Lung (tissue), 12 donors: Measurements from ENCODE around the gene SYT13. TPM values are rescaled to one million over a fixed set of nuclear protein-coding genes. Genes with fewer than 3 reads are reported as not detected.

ENCODE experiments used
- ATAC-seq: fragments of 200-7000 bp; cut with Tn5 transposase; one replicate; pipeline ENCODE4 v1.9.1; 2020; ENCODE audit warnings: moderate number of reproducible peaks; ENCODE audit not compliant: insufficient read depth, low FRiP score
- DNase-seq, 3 donors: peaks; one replicate each; pipeline ENCODE4 v3.0.0-alpha.2; 2013 to 2017
- H3K27ac ChIP-seq, 2 donors: one replicate each; pipeline ENCODE4 v1.5.1; 2013; ENCODE audit warnings: mild to moderate bottlenecking in 2 of 2, moderate library complexity in 2 of 2, control low read depth in 1 of 2, inconsistent platforms in 1 of 2, low read depth in 1 of 2, low read length in 1 of 2
- H3K27me3 ChIP-seq, 3 donors: one replicate each; pipeline ENCODE4 v1.5.1; 2013; ENCODE audit warnings: low read length in 2 of 3; ENCODE audit not compliant: control insufficient read depth in 3 of 3, insufficient read depth in 3 of 3
- H3K36me3 ChIP-seq, 4 donors: one replicate each; pipeline ENCODE4 v1.5.1; 2013; ENCODE audit warnings: low read length in 4 of 4, mild to moderate bottlenecking in 1 of 4, moderate library complexity in 1 of 4; ENCODE audit not compliant: control insufficient read depth in 4 of 4, insufficient read depth in 4 of 4
- H3K4me1 ChIP-seq, 5 donors: one replicate each; pipeline ENCODE4 v1.5.1; 2013; ENCODE audit warnings: low read length in 5 of 5, mild to moderate bottlenecking in 2 of 5, moderate library complexity in 1 of 5; ENCODE audit not compliant: control insufficient read depth in 5 of 5, insufficient read depth in 5 of 5
- H3K4me3 ChIP-seq: one replicate; pipeline ENCODE4 v1.5.1; 2013; ENCODE audit warnings: mild to moderate bottlenecking, control low read depth, moderate library complexity
- H3K9ac ChIP-seq, 2 donors: one replicate each; pipeline ENCODE4 v1.5.1; 2013; ENCODE audit warnings: low read length in 2 of 2, control low read depth in 1 of 2; ENCODE audit not compliant: insufficient read depth in 1 of 2
- H3K9me3 ChIP-seq, 4 donors: one replicate each; pipeline ENCODE4 v1.5.1; 2013; ENCODE audit warnings: low read length in 3 of 4, mild to moderate bottlenecking in 1 of 4, moderate library complexity in 1 of 4; ENCODE audit not compliant: control insufficient read depth in 4 of 4, insufficient read depth in 3 of 4
- WGBS, 2 donors: extraction: QIAGEN DNeasy Blood & Tissue Kit; methylation state at CpG; one replicate each; pipeline ENCODE4 v1.1.7; 2013; 5-methylcytosine and 5-hydroxymethylcytosine counted together
- polyA plus RNA-seq, 2 donors: library from polyadenylated mRNA; stranded (reverse); fragments of 200-250 nt; gene quantifications; one replicate each; pipeline ENCODE4 v1.2.1, GENCODE V29; 2013
- total RNA-seq, 2 donors: library from RNA; depleted of rRNA in 1 of 2; stranded (reverse); fragments of >200 nt in 1 of 2; gene quantifications; one replicate each; pipeline ENCODE4 v1.2.1, GENCODE V29; 2014 to 2021
- TF ChIP-seq, protein P1 (sequence below): IDR thresholded peaks from 2 replicates; pipeline ENCODE4 v1.5.1; 2012; ENCODE audit warnings: mild to moderate bottlenecking; ENCODE audit errors: control extremely low read depth, extremely low read depth
- donor health status: control.
- donor health status: control.
- donor health status: Bipolar disorder and iron deficiency.
- donor health status: healthy.
- donor health status: DM: yes; HTN: yes; CAD: no.

The SYT13 gene
- total and polyA plus RNA-seq, 4 donors: 0.06 to 6.2 (median 0.16) TPM

- peaks cover 0 to 7% (median 3%) of the 10 kb centered on the region in 5 donors for H3K4me1 ChIP-seq
- no peaks in the 10 kb centered on the region for H3K36me3 ChIP-seq
- H3K27ac ChIP-seq: no peak overlapping the region
- TF ChIP-seq, protein P1, sequence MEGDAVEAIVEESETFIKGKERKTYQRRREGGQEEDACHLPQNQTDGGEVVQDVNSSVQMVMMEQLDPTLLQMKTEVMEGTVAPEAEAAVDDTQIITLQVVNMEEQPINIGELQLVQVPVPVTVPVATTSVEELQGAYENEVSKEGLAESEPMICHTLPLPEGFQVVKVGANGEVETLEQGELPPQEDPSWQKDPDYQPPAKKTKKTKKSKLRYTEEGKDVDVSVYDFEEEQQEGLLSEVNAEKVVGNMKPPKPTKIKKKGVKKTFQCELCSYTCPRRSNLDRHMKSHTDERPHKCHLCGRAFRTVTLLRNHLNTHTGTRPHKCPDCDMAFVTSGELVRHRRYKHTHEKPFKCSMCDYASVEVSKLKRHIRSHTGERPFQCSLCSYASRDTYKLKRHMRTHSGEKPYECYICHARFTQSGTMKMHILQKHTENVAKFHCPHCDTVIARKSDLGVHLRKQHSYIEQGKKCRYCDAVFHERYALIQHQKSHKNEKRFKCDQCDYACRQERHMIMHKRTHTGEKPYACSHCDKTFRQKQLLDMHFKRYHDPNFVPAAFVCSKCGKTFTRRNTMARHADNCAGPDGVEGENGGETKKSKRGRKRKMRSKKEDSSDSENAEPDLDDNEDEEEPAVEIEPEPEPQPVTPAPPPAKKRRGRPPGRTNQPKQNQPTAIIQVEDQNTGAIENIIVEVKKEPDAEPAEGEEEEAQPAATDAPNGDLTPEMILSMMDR: no peak
- peaks cover 0 to 6% (median 0%) of the 10 kb centered on the region in 4 donors for H3K9me3 ChIP-seq
- H3K4me3 ChIP-seq: no peak overlapping the region
- no peak for DNase-seq
- ATAC-seq: no peak
- 63 to 74% methylated on average over 4 of the region's 4 CpGs for WGBS, 2 donors
- no peaks in the 10 kb centered on the region for H3K27me3 ChIP-seq
- no peak overlapping the region for H3K9ac ChIP-seq
Measured at GRCh38 chr11:45331839-45332238, 45.7 kb upstream of the SYT13 start.

DNA sequence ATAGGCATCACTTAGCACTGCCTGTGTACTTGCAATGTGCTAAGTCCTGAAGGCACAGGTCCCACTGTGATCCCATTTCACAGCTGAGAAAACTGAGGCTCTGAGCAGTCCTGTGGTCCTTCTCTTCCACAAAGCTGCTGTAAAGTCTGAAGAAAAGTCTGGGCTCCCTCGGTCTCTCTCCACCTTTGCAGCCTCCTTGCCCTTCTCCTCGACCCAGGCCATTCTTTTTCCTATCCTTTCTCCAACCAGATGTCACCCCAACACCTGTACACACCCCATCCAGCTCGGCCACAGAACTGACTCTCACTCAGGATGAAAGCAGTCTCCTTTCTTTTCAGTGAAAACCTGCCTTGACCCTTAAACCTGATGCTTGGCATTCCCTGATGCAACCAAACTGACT is 42.6 kb upstream of the SYT13 start:
- Histone ChIP-seq H3K9me3 (peaks cover 0 to 6% (median 0%) of the 10 kb centered on the region in 4 donors), H3K27ac (no peak overlapping the region), H3K9ac (no peak overlapping the region), H3K36me3 (no peaks in the 10 kb centered on the region), H3K4me3 (no peak overlapping the region), H3K4me1 (peaks cover 0 to 7% (median 3%) of the 10 kb centered on the region in 5 donors), H3K27me3 (no peaks in the 10 kb centered on the region)
- DNase-seq (no peak), ATAC-seq (no peak)
- WGBS, 2 donors: 69 to 90% methylated on average over 3 of the region's 3 CpGs
- TF ChIP-seq, protein P1: no peak

GRCh38 chr11:45324459-45324858 is 38.3 kb upstream of the SYT13 start:
- WGBS, 2 donors: 65 to 71% methylated on average over 6 of the region's 6 CpGs
- Histone ChIP-seq H3K9me3 (peaks cover 0 to 6% (median 0%) of the 10 kb centered on the region in 4 donors), H3K9ac (no peak overlapping the region), H3K27me3 (no peaks in the 10 kb centered on the region), H3K4me3 (no peak overlapping the region), H3K36me3 (no peaks in the 10 kb centered on the region), H3K4me1 (no peaks in the 10 kb centered on the region), H3K27ac (no peak overlapping the region)
- ATAC-seq (no peak), DNase-seq (no peak)
- TF ChIP-seq, protein P1: no peak
